ENCODE data around the gene LUC7L. TPM values are rescaled to one million over a fixed set of nuclear protein-coding genes. Genes with fewer than 3 reads are reported as not detected.

Gene LUC7L
- total RNA-seq (2022; extraction: Qiagen RNA extraction) = 48.6 to 54.3 TPM (median 52.6 TPM) in 5 replicates

GRCh38 chr16:228852-229730 lies at the start of gene LUC7L:
TSS of gene LUC7L (minus strand) at chr16:229449. CDS start at chr16:229339, 110 bp downstream.

GRCh38 chr16:275786-276232 lies 46.6 kb upstream of the LUC7L start, which contains the start of gene RGS11:
TSS of gene RGS11 (minus strand) at chr16:275944. CDS start at chr16:275911, 33 bp downstream.

GRCh38 chr16:234468-235305 lies 5.4 kb upstream of the LUC7L start, which contains the start of gene FAM234A:
TSS of gene FAM234A (plus strand) at chr16:234821. CDS start at chr16:254414, 19,593 bp downstream.

GRCh38 chr16:180101-180675 lies 49.1 kb downstream of the LUC7L start, which contains the start of gene HBQ1:
TSS of gene HBQ1 (plus strand) at chr16:180459. CDS start at chr16:180487, 28 bp downstream.

GRCh38 chr16:176477-177382 lies 52.5 kb downstream of the LUC7L start, which contains the start of gene HBA1:
TSS of gene HBA1 (plus strand) at chr16:176680. CDS start at chr16:176717, 37 bp downstream.

GRCh38 chr16:172374-172941 lies 56.8 kb downstream of the LUC7L start, which contains the start of gene HBA2:
TSS of gene HBA2 (plus strand) at chr16:172876. CDS start at chr16:172913, 37 bp downstream.

GRCh38 chr16:165539-166374 lies 63.5 kb downstream of the LUC7L start, which contains the start of gene HBM:
TSS of gene HBM (plus strand) at chr16:165978. CDS start at chr16:165998, 20 bp downstream.

GRCh38 chr16:152141-153128 lies 76.8 kb downstream of the LUC7L start, which contains the start of gene HBZ:
TSS of gene HBZ (plus strand) at chr16:152644. CDS start at chr16:152910, 266 bp downstream.

Other genes starting within 250 kb of the LUC7L start
- 34.9 to 43.5 TPM (median 39.9 TPM) in 5 replicates for gene POLR3K, start 175.8 kb downstream of the LUC7L start, total RNA-seq (2022; extraction: Qiagen RNA extraction)
- 60.7 to 80.1 TPM (median 75.4 TPM) in 5 replicates for gene SNRNP25, start 175.6 kb downstream of the LUC7L start, total RNA-seq (2022; extraction: Qiagen RNA extraction)
- 22.0 to 32.9 TPM (median 31.9 TPM) in 5 replicates for gene RHBDF1, start 156.8 kb downstream of the LUC7L start, total RNA-seq (2022; extraction: Qiagen RNA extraction)
- gene MPG, start 151.2 kb downstream of the LUC7L start, total RNA-seq (2022; extraction: Qiagen RNA extraction) = 54.0 to 82.9 TPM (median 75.4 TPM) in 5 replicates
- 21.7 to 30.8 TPM (median 29.6 TPM) in 5 replicates for gene NPRL3, start 90.8 kb downstream of the LUC7L start, total RNA-seq (2022; extraction: Qiagen RNA extraction)
- gene HBZ, start 76.8 kb downstream of the LUC7L start, total RNA-seq (2022; extraction: Qiagen RNA extraction) = 0.14 TPM in 1 of 5 replicates, not detected in the others
- not detected in 5 replicates for gene HBM, start 63.5 kb downstream of the LUC7L start, total RNA-seq (2022; extraction: Qiagen RNA extraction)
- gene HBA2, start 56.6 kb downstream of the LUC7L start, total RNA-seq (2022; extraction: Qiagen RNA extraction) = 0.24 to 0.60 TPM (median 0.47 TPM) in 4 of 5 replicates, not detected in the other
- 0.78 to 1.9 TPM (median 1.1 TPM) in 5 replicates for gene HBA1, start 52.8 kb downstream of the LUC7L start, total RNA-seq (2022; extraction: Qiagen RNA extraction)
- 4.4 to 9.2 TPM (median 6.8 TPM) in 5 replicates for gene HBQ1, start 49.0 kb downstream of the LUC7L start, total RNA-seq (2022; extraction: Qiagen RNA extraction)
- gene FAM234A, start 5.4 kb upstream of the LUC7L start, total RNA-seq (2022; extraction: Qiagen RNA extraction) = 44.1 to 50.9 TPM (median 47.7 TPM) in 5 replicates
- gene RGS11, start 46.5 kb upstream of the LUC7L start, total RNA-seq (2022; extraction: Qiagen RNA extraction) = 3.5 to 5.6 TPM (median 5.3 TPM) in 5 replicates
- 2.4 to 3.5 TPM (median 3.3 TPM) in 5 replicates for gene ARHGDIG, start 51.1 kb upstream of the LUC7L start, total RNA-seq (2022; extraction: Qiagen RNA extraction)
- gene PDIA2, start 53.7 kb upstream of the LUC7L start, total RNA-seq (2022; extraction: Qiagen RNA extraction) = 0.42 to 0.74 TPM (median 0.48 TPM) in 5 replicates
- 26.1 to 36.7 TPM (median 35.3 TPM) in 5 replicates for gene AXIN1, start 123.3 kb upstream of the LUC7L start, total RNA-seq (2022; extraction: Qiagen RNA extraction)
- gene MRPL28, start 141.1 kb upstream of the LUC7L start, total RNA-seq (2022; extraction: Qiagen RNA extraction) = 122 to 138 TPM (median 130 TPM) in 5 replicates
- gene PGAP6, start 152.5 kb upstream of the LUC7L start, total RNA-seq (2022; extraction: Qiagen RNA extraction) = 25.0 to 40.2 TPM (median 40.2 TPM) in 5 replicates
- gene NME4, start 167.8 kb upstream of the LUC7L start, total RNA-seq (2022; extraction: Qiagen RNA extraction) = 274 to 468 TPM (median 443 TPM) in 5 replicates
- 19.7 to 30.5 TPM (median 29.6 TPM) in 5 replicates for gene DECR2, start 172.4 kb upstream of the LUC7L start, total RNA-seq (2022; extraction: Qiagen RNA extraction)
- 19.3 to 25.6 TPM (median 21.6 TPM) in 5 replicates for gene RAB11FIP3, start 196.2 kb upstream of the LUC7L start, total RNA-seq (2022; extraction: Qiagen RNA extraction)

Data from A549 treated with CORT108297 at 1 μM for 4 hours (cell line).